HG02973 (cell line): Measurements from ENCODE around the gene ADSS1.

ENCODE experiments used
- ATAC-seq: cut with Tn5 transposase; IDR thresholded peaks from one replicate; pipeline ENCODE4 v1.9.1; 2021; ENCODE audit warnings: moderate library complexity; ENCODE audit not compliant: unreplicated experiment

ADSS1 gene

DNA sequence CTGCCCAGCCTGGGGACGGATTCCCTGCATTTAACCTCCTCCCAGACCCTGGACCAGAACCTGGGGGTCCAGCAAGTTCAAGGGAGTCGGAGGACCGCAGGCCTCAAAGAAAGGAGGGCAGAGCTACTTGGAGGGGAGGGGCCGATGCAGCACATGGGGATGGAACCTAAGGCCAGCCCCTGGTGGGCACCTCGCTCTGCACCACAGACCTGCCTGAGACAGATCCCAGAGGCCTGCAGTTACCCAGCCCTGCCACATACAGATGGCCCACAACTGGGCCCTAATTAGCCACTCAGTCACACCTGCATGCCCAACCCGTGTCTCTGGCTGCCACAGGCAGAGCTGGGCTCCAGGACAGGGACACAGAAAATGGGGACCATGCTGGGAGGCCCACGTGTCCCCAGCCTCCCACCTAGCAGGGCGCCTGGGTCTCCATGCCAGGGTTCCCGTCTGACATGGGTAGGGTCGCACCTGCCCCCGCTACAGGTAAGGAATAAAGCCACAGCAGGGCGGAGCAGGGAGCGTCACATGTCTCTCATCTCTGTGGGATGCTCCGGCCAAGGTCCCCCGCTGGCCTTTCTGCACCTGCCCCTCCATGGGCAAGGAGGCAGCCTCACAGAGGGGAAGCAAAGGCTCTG lies 54.8 kb downstream of the ADSS1 start:
- no peak for ATAC-seq

DNA sequence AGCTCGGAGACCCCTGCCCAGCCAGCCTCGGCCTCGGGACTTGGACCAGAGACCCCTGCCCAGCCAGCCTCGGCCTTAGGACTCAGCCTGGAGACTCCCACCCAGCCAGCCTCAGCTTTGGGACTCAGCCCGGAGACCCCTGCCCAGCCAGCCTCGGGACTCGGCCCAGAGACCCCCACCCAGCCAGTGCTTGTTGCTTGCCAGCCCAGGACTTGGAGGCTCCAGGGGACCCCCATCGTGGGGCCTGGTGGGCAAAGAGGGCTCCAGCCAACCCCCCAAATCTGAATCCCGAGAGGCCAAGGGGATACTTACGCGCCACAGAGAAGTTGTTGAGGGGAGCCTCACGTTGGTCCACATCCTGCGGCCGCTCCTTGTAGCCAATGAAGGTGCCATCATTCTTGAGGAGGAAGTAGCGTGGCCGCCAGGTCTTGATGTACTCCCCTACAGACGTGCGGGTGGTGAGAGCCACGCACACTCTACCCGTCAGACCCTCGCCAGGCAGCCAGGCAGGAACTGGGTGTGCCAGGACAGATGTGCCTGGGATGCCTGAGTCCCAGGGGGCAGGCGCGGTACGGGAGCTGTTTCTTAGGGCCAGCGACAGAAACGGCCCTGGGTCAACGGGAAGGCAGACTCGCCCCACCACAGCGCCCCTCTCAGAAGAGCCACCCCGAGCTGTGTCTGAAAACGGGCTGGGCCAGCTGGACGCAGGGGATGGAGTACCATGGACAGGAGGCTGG lies 55.9 kb downstream of the ADSS1 start:
- ATAC-seq, result no peak

DNA sequence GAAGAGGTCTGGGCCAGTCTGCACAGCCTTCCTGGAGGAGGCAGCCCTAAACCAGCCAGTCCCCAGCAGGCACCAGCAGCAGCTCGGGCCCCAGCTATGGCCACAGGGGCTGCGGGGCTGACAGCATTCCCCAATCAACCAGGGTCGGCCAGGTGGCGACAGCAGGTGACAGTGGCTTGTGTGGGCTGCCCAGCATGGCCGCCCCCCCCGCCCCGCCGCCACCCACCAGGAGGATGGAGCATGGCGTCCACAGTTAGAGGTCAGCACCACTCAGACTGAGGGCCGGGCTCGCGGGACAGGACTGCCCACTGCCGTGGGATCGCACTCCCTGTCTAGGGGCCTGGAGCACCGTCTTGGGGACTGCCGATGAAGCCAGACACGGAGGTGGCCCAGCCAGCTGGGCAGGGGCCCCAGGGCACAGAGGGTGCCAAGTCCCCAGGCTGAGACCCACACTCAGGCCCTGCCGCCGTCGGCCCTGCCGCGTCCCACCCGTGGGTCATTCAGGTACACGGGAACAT lies 56.5 kb downstream of the ADSS1 start:
- no peak for ATAC-seq

DNA sequence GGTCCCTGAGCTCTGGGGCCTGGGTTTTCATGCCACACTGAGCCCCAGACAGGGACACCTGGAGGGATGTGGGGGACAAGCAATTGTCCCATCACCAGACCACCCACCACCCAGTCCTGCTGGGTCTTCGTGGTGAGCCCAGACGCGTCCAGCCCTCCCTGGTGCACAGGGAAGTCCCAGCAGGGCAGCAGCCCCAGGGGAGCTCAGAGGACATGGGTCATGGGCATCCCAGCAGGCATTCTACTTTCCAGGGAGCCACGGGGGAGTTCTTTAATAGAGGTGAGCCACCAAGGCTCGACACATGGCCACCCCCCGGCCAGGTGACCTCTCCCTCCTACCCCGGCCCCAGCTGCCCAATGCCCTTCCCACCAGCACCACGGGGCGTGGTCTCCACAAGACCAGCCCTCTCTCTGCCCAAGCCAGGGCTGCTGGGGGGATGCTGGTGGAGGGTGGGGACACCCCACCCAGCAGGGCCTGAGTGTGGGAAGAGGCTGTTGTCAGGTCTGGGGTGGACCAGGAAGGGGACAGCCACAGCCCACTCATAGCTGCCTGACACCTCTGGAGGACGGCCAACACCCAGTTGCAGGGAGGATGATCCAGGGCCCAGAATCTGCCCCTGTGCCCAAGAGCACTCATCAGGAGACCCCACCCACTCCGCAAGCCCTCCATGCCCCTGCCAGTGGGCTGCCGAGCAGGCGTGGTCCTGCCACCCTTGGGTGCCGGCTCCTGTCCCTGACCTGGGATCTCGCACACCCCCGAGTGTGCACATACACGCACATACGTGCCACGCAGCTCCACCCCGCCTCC lies 57.4 kb downstream of the ADSS1 start:
- ATAC-seq, result no peak

DNA sequence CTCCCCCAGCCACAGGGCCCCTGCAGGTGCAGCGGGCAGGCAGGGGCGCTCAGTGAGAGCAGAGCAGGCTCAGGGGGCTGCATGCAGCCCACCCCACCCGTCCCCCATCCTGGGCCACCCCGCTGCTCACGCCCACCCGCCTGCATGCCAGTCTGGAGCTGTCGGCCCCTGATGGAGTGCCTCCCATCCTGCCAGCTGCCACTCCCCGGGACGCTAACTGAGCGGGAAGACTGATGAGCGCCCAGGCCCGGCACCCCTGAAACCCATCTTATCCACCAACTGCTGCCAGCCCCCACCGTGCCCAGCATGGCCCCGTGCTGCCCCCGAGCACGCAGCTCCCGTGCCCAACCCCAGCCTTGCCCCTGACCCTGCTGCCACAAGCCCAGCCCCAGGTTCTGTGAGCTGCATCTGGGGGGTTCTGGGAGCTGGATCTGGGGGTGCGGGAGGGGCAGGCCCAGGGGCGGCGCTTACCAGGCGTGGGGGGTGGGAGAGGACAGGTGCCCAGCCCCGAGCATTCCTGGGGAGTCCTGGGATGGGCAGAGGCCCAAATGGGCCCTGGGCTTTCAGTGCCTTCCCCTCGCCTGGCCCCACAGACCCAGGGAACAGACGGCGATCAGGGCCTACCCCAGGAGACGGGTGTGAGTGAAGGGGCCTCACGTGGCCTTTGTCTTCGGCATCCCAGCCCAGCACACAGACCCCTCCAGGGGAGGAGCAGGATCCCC lies 58.2 kb downstream of the ADSS1 start:
- ATAC-seq, result no peak

DNA sequence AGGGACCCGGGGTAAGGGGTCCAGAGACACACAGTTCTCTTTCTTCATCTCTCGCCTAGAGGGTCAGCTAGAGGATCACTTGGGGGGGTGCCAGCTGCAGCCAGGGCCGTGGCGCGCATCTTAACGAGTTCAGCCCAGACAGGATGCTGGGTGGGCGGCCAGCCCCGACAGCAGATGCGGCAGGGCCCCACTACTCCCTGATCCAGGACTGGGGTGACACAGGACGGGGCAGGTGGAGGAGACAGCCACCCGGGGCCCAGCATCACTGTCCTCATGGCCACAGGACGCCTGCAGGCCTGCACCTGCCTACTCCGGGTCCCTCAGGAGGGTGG lies 58.7 kb downstream of the ADSS1 start:
- no peak for ATAC-seq

DNA sequence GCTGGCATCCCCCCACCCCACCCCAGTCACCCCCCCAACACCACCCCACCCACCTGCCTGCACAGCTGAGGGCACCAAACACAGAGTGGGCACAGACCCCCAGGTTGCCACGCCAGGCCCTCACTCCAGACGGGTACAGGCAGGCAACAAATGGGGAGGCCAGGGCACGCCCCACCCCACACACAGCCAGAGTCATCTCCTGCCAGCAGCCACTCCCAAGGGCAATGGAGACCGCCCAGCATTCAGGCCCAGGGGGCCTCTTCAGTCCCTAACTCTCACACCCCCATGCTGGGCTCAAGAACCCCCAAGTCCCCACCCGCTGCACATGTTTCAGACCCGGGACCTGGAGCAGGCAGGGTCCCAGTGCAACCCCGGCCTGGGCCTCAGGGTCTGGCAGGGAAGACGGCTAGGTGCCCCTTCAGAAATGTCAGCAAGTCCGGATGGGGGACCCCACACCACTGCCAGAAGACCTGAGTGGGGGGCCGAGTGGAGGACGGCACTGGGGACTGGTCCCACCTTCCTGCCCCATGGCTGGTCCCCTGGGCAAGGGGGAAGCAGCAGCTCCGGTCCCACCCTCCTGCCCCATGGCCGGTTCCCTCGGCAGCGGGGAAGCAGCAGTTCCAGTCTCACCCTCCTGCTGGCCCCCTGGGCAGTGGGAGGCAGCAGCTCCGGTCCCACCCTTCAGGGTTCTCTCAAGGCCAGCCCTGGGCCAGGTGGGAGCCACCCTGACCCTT lies 59.6 kb downstream of the ADSS1 start:
- ATAC-seq, result no peak

DNA sequence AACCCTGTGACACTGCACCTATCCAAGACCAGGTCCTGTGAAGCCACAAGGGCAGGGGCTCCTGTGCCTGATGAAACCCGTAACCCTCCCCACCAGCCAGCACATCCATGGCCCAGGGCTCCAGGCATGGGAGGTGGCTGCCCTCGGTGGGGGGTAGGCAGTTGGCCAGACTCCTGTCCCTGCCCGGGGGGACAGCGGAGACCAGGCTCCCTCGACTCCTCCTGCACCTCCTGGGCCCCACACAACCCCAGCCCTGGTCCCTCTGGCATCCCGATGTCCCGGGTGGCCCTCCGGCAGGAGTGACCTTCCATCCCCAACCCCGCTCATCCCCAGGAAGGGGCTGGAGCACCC lies 60.2 kb downstream of the ADSS1 start:
- ATAC-seq, result no peak

DNA sequence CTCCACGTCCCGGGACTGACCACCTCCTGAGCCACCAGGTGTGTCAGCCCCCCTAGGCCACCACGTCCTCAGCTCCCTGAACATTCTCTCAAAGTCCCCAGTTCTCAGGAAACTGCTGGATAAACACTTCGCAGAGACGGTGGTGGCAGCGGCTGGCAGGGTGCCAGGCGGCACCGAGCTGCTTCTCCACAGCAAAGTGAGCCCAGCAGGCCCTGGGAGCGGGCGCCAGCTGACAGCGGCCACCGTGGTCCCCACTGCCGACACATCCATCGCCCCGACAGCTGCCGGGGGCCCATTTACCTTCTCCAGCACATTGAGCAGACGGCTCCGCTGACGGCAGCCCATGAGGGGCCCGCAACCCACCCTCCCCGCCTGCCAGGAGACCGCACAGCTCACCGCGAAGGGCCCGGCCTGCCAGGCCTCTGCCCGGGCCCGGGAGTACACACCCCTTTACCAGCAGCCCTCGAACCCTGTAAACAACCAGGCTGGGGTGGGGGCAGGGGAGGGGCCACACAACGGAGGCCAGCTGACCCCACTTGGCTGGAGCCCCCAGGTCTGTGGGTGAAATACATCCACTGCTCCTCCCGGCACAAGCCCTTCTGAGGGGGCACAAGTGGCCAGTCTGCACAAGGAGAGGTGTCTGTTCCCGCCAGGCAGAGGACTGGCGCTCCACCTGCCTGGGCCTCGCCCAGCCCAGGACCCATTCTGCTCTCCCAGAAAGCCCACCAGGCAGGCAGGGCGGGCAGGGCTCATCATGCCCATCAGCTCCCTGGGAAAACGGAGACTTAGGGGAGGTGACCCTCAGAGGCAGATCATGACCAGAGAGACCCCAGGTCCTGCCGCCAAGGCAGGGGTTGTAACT lies 61.0 kb downstream of the ADSS1 start:
- ATAC-seq, result no peak

DNA sequence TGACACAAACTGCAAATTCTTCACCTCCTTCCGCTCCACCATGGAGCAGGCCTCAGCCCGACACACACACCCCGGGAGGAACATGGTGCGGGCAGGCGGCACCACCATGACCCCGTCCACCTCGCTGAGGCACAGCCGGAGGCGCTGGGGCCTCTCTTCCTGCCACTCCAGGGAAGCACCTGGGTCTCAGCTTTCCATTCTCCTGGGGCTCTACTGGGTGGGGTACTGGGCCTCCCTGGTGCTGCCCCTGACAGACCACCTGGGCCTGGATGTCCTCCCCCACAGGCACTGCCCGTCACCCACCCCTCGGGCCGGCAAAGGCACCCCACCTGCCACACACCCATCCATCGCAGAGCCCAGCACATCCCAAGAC lies 61.7 kb downstream of the ADSS1 start:
- no peak for ATAC-seq

DNA sequence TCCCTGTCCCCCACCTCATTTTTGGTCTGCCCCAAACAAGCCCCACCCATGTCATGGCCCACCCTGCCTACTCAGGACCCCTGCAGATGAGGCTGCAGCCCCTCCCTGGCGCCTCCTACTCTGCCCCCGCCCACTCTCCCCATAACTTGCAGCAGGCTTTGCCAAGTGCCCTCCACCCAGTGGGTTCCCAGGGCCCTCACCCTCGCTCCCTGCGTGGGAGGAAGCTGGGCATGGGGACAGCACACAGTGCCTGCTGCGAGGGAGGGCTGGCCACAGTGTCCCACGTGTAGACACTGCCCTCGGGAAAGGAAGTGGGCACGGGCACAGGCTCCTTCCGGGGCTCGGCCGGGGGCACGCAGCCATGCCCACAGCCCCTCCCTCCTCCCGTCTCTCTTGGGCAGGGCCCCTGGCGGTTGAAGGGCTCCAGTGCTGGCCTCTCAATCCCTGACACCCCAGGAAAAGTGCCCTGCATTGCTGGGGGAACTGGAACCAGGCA lies 62.1 kb downstream of the ADSS1 start:
- ATAC-seq, result no peak

DNA sequence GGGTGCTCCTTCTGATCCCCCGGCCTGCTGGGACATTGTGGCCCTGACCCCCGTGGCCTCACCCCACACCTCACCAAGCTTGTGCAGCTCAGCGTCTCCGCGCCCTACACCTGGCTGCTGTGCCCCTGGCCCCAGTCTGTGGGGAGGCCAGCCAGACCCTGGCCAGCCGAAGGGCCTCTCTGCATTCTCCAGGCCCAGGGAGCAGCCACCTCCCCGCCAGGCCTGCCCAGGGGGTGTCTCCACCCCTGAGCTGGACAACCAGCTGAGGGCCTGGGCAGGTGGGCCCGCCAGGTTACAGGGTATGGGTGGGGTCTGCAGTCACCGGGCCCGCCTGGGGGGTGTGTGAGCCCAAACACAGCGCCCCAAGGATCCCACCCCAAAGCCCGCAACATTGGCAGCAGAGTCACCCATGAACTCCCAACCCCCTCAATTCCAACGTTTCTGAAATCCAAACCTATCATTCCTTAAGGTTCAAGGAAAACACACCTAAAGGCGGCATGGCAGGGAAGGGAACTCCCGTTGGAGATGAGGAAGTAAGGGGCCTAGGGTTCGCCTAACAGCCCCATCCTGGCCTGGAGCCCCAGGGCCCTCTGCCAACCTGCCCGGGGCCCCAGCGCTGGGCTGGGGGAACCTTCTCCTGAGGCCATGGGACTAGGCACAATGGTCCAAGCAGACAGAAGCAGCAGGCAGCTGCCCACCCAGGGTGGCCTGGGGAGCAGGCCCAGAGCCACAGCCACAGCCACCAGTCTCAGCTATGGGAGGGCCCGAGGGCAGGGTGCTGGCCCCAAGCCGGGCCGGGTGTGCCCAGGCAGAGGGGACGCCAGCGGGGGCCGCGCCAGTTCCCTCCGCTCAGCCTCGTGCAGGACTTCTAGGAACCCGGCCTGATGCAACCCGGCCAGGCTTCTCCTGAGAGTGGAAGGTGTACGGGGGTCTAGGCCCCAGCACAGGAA lies 63.0 kb downstream of the ADSS1 start:
- no peak for ATAC-seq

DNA sequence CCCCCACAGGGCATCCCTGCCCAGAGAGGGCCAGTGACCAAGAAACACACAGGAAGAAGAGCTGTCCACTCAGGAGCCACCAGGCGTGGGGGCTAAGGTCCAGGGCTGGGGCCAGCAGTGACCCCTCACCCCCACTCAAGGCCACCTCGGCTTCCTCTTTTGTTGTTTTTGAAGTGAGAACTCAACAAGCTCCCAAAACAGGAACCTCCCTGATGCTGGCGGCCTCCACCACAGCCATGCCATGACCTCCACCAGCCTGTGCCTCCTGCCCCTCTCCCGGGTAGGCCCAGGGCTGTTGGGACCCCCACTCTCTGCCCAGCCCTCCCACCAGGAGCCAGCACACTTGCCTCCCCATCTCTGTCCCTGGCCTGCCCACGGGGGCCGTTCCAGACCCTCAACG lies 63.7 kb downstream of the ADSS1 start:
- no peak for ATAC-seq

DNA sequence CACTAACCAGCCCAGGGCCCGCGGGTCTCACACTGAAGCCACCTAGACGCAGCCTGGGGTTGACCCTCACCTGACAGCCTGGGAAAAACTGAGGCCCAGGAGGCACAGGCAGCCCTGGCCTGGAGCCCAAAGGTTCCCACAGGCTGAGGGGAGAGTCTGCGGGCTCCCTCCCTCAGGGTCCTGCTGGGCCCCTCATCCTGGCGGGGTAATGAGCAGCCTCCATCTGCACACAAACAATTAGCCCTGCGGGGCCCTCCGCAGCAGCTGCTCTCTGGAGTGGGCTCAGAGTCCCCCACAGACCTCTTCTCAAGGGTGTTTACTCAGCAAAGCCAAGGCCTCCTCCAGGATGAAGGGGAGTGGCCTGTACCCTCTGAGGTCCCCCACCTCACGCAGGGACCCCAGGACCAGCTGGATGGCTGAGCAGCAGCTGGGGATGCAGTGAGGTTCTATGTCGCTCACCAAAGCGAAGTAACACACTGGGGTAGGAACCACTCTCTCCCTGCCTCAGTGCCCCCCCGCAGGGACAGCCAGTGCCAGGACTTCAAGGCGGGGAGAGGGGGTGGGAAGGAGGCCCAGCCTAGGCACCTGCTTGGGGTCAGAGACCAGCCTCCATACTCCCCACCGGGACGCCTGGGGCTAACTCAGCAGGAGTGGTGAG lies 64.3 kb downstream of the ADSS1 start:
- no peak for ATAC-seq

DNA sequence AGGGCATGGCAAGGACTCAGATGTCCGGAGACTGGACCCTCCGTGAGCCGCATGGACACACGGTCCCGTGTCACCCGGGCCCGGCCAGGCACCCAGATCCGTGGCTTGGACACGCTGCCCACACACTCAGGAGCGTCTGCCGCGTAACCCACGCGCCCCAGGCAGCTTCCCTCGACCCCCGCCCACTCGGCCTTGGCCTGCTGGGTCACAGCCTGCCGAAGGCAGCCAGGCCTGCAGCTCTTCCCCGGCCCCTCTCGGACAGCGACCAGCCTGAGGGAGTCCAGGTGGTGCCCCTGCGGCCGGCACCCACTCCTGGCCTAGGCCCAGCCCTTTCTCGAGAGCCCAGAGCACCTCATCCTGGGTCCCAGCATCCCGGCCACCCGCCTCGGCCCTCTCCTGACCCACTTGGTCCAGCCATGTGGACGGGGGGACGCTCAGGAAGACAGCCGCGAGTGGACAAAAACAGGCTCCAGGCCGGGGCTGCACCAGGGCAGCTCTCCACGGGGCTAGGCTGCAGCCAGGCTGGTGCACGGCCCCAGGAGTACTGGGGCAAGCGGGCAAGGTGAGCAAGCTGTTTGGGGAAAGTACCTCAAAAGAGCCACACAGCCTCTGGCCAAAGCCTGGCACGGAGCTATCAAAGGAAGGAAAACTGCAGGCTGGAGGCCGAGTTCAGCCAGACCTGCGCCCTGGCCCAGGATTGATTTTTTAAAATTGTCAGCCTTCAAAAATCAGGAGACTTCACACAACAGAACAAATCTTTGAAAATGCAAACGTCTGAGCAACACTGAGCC lies 65.0 kb downstream of the ADSS1 start:
- no peak for ATAC-seq

DNA sequence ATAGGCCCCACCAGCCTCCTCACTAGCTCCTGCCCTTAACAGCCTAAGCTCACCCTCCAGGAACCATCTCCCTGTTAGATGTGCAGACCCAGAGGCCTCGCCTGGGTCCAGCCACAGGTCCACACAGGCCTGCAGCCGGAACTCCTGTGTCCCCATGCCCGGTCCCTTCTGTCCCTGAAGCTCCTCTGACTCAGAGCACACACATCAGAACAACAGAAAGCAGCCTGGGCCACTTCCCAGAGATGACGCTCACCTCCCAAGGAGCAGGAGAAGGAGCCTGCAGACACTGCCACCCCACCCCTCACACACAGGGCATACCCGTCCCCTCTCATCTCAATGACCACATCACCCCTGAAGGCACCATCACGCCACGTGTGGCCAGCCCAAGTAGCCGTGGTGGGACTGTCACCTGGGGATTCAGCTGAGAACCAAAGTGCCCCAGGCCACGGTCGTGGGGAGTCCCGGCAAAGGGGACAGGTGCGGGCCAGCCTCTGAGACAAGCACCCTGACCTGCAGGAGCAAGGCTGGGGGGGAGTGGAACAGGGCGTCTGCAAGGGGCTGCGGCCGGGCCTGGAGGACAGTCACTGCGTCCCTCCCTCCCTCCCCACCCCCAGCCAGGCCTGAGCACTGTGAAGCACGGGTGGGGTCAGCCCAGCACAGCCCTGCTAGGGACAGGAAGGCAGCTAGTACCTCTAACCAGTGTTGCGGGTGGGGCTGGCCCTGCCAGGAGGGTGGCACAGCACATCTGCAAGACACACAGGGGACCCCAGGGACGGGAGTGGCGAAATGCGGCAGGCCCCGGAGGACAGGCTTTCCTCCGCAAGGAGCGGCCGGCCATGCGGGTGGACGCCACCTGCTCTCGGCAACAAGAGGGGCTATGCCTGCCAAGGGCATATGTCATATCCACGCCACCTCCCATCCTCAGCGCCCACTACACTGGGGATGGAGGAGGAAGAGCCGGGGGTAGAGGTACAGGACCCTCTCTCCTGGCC lies 66.0 kb downstream of the ADSS1 start:
- no peak for ATAC-seq
